ENCODE results near the gene ETS2. TPM values are rescaled to one million over a fixed set of nuclear protein-coding genes. Genes with fewer than 3 reads are reported as not detected.

Gene ETS2
- total RNA-seq, 1 donor from 2014 or later, result 40.3 TPM

DNA sequence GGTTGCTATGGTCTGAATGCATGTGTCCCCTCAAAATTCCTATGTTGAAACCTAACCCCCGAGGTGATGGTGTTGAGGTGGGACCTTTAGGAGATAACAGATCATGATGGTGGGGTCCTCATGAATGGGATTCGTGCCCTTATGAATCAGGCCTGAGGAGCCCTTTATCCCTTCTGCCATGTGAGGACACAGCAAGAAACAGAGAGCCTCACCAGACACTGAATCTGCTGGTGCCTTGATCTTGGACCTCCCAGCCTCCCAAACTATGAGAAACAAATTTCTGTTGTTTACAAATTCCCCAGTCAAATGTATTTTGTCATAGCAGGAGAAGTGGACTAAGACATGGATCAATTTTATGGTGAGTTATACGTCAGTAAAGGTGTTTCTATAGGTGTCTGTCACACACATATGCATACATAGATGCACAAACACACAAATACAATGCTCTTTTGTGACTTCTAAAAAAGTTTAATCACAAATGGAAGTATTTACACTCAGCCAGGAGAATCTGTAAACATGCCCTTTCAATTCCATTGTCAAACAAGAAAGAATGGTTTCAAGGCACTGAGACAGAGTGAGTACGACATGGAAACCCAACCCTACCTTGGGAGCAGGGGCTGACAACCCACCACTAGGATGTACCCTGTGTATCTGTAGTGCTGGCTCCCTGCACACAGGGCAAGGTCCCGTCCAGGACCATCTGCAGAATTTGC, 5.5 kb upstream of the ETS2 start:
- Histone ChIP-seq H3K9me3 (ENCODE audit: insufficient read depth, low read depth, low read length) (no peaks in the 10 kb centered on the region), H3K4me3 (ENCODE audit: insufficient read depth, low read depth, low read length) (no peak overlapping the region), H3K4me1 (ENCODE audit: insufficient read depth, low read length) (peaks cover 34% of the 10 kb centered on the region), H2AFZ (ENCODE audit: low read depth, low read length) (no peak overlapping the region), H3K79me2 (ENCODE audit: insufficient read depth, low read length) (no peaks in the 10 kb centered on the region), H3K36me3 (ENCODE audit: insufficient read depth, low read length) (no peaks in the 10 kb centered on the region), H3K27ac (ENCODE audit: low read depth, low read length) (no peak overlapping the region), H4K20me1 (ENCODE audit: insufficient read depth, low read length) (no peaks in the 10 kb centered on the region), H3K27me3 (ENCODE audit: insufficient read depth, low read length) (no peaks in the 10 kb centered on the region), H3K4me2 (ENCODE audit: low read length) (no peak overlapping the region), H3K9ac (ENCODE audit: low read length) (no peak overlapping the region)
- no peak overlapping the region for H3K4me3 Mint-ChIP-seq (ENCODE audit: unreplicated experiment)
- H3K27ac Mint-ChIP-seq (ENCODE audit: unreplicated experiment), result no peak overlapping the region
- DNase-seq (ENCODE audit: low read depth) (no peak), FAIRE-seq (no peak)
- H3K36me3 Mint-ChIP-seq (ENCODE audit: low read depth, unreplicated experiment), result no peaks in the 10 kb centered on the region
- no peak for TF ChIP-seq EZH2 (IDR thresholded peaks at IDR 0.05; ENCODE audit: insufficient read depth, low read length)
- TF ChIP-seq CTCF (IDR thresholded peaks at IDR 0.05; ENCODE audit: insufficient read depth, low read depth, low read length), result no peak
- H3K4me1 Mint-ChIP-seq (ENCODE audit: low read depth, unreplicated experiment), result peaks cover 34% of the 10 kb centered on the region
- H3K27me3 Mint-ChIP-seq (ENCODE audit: low read depth, unreplicated experiment), result no peaks in the 10 kb centered on the region
- H3K9me3 Mint-ChIP-seq (ENCODE audit: unreplicated experiment), result peaks cover 7% of the 10 kb centered on the region

GRCh38 chr21:38800924-38801744, 4.6 kb upstream of the ETS2 start:
- H3K4me3 Mint-ChIP-seq (ENCODE audit: unreplicated experiment), result no peak overlapping the region
- Histone ChIP-seq H3K27ac (ENCODE audit: low read depth, low read length) (no peak overlapping the region), H3K4me3 (ENCODE audit: insufficient read depth, low read depth, low read length) (no peak overlapping the region), H3K79me2 (ENCODE audit: insufficient read depth, low read length) (peaks cover 2% of the 10 kb centered on the region), H3K36me3 (ENCODE audit: insufficient read depth, low read length) (no peaks in the 10 kb centered on the region), H4K20me1 (ENCODE audit: insufficient read depth, low read length) (no peaks in the 10 kb centered on the region), H3K9ac (ENCODE audit: low read length) (no peak overlapping the region), H3K4me2 (ENCODE audit: low read length) (no peak overlapping the region), H3K9me3 (ENCODE audit: insufficient read depth, low read depth, low read length) (no peaks in the 10 kb centered on the region), H3K27me3 (ENCODE audit: insufficient read depth, low read length) (no peaks in the 10 kb centered on the region), H2AFZ (ENCODE audit: low read depth, low read length) (no peak overlapping the region), H3K4me1 (ENCODE audit: insufficient read depth, low read length) (peaks cover 35% of the 10 kb centered on the region)
- peaks cover 3% of the 10 kb centered on the region for H3K9me3 Mint-ChIP-seq (ENCODE audit: unreplicated experiment)
- no peaks in the 10 kb centered on the region for H3K27me3 Mint-ChIP-seq (ENCODE audit: low read depth, unreplicated experiment)
- peaks cover 34% of the 10 kb centered on the region for H3K4me1 Mint-ChIP-seq (ENCODE audit: low read depth, unreplicated experiment)
- TF ChIP-seq EZH2 (IDR thresholded peaks at IDR 0.05; ENCODE audit: insufficient read depth, low read length) (no peak), CTCF (IDR thresholded peaks at IDR 0.05; ENCODE audit: insufficient read depth, low read depth, low read length) (no peak)
- H3K36me3 Mint-ChIP-seq (ENCODE audit: low read depth, unreplicated experiment), result no peaks in the 10 kb centered on the region
- no peak for DNase-seq (ENCODE audit: low read depth)
- no peak overlapping the region for H3K27ac Mint-ChIP-seq (ENCODE audit: unreplicated experiment)
- no peak for FAIRE-seq

All from astrocyte (in vitro differentiated cells and primary cell).